Measurements from ENCODE around the gene CALCA. TPM values are rescaled to one million over a fixed set of nuclear protein-coding genes. Genes with fewer than 3 reads are reported as not detected.

The CALCA gene, protein sequence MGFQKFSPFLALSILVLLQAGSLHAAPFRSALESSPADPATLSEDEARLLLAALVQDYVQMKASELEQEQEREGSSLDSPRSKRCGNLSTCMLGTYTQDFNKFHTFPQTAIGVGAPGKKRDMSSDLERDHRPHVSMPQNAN
- polyA plus RNA-seq (2013, experiment 1 of 2), result not detected
- 0.05 TPM for polyA plus RNA-seq (2013, experiment 2 of 2)

DNA sequence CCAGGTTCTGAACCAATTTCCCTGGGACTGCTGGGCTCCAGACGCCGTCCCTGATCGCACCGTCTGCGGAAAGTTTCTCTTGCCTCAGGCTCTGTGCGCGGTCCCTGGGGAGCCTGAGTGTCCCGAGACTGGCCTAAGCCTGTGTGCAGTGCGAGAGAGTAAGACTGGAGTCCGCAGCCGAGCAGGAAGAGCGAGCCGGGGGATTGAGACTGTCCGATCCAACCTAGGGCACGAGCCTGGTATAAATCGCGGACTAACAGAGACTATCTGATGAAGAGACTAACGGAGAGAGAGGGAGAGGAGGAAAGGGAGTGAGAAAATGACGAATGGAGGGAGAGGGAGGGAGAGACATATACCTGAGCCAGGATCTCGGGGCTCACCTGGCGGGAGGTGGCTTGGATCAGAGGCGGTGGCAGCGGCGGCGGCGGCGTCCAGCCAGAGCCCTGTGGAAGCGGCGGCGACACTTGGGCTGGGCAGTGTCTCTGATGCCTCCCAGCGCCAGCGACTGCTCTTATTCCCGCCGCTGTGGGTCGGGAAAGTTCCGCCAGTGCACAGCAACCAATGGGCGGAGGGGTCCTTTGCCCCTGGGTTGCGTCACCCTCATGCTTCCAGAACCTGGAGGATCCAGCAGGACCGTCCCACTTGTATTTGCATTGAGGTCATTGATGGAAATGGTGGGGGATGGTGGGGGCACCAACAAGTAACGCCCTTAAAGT lies at the start of gene CALCA:
TSS of gene CALCA (minus strand) at position 487 of the 716 bp plus-strand sequence. CDS start 1,159 bp downstream, outside the sequence.
- H3K4me3 ChIP-seq (ENCODE audit: insufficient read depth in 1 of 2, low read depth in 1 of 2, low read length in 2 of 2), result peak within 1 kb of the TSS in 1 of 2 experiments; percentile 51
- H2BK12ac ChIP-seq (ENCODE audit: low read length in 2 of 2), result no peak within 1 kb of the TSS
- H3K4ac ChIP-seq (ENCODE audit: low read depth in 1 of 2, low read length in 2 of 2), result no peak within 1 kb of the TSS
- H3K4me2 ChIP-seq (ENCODE audit: low read length, poor library complexity, severe bottlenecking), result no peak within 1 kb of the TSS
- H3K23ac ChIP-seq (ENCODE audit: low read length in 2 of 2), result no peak within 1 kb of the TSS
- H3K27me3 ChIP-seq (ENCODE audit: control insufficient read depth in 1 of 2, insufficient read depth in 1 of 2, low read length in 2 of 2), result peaks cover 79 to 92% of the 10 kb centered on the region in 2 experiments
- H4K8ac ChIP-seq (ENCODE audit: low read length), result no peak within 1 kb of the TSS
- 19% methylated on average over 40 of the region's 40 CpGs for WGBS
- H3K36me3 ChIP-seq (ENCODE audit: control insufficient read depth in 1 of 2, insufficient read depth in 2 of 2, low read depth in 1 of 2, low read length in 2 of 2), result no peaks in the 10 kb centered on the region
- no peak within 1 kb of the TSS for H2AFZ ChIP-seq (ENCODE audit: low read depth, low read length)
- no peaks in the 10 kb centered on the region for H3K9me3 ChIP-seq (ENCODE audit: control insufficient read depth, low read length)
- peaks cover 15% of the 10 kb centered on the region for H3K4me1 ChIP-seq (ENCODE audit: control insufficient read depth, insufficient read depth, low read depth, low read length)
- H2BK5ac ChIP-seq (ENCODE audit: low read depth, low read length, poor library complexity, severe bottlenecking), result no peak within 1 kb of the TSS
- H4K91ac ChIP-seq (ENCODE audit: low read length), result peak within 1 kb of the TSS; percentile 61
- H2BK120ac ChIP-seq (ENCODE audit: low read depth, low read length), result no peak within 1 kb of the TSS
- H2BK15ac ChIP-seq (ENCODE audit: low read depth, poor library complexity, severe bottlenecking), result no peak within 1 kb of the TSS
- H3K14ac ChIP-seq (ENCODE audit: low read length in 2 of 2), result no peak within 1 kb of the TSS
- no peak within 1 kb of the TSS for H3K27ac ChIP-seq (ENCODE audit: low read length, poor library complexity, severe bottlenecking)
- no peak within 1 kb of the TSS for H3K18ac ChIP-seq (ENCODE audit: low read depth in 1 of 2, low read length in 2 of 2)
- no peak within 1 kb of the TSS for H3K9ac ChIP-seq (ENCODE audit: low read length)
- no peaks in the 10 kb centered on the region for H3K79me1 ChIP-seq (replicated peaks; ENCODE audit: low read length, poor library complexity, severe bottlenecking)
- no peak within 1 kb of the TSS for H2AK5ac ChIP-seq (ENCODE audit: low read length, severe bottlenecking)
- DNase-seq, result peak; percentile 4

DNA sequence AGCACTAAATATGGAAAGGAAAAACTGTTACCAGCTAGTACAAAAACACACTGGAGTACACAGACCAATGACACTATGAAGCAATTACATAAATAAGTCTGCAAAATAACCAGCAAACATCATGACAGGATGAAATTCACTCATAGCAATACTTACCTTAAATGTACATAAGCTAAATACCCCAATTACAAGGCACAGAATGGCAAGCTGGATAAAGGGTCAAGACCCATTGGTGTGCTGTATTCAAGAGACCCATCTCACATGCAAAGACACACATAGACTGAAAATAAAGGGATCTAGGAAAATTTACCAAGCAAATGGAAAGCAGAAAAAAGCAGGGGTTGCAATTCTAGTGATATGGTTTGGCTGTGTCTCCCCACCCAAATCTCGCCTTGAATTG lies 44.0 kb upstream of the CALCA start:
- Histone ChIP-seq H4K91ac (ENCODE audit: low read length) (no peak overlapping the region), H2BK5ac (ENCODE audit: low read depth, low read length, poor library complexity, severe bottlenecking) (no peak overlapping the region), H3K79me1 (replicated peaks; ENCODE audit: low read length, poor library complexity, severe bottlenecking) (no peaks in the 10 kb centered on the region), H2BK120ac (ENCODE audit: low read depth, low read length) (no peak overlapping the region), H3K4me3 (ENCODE audit: insufficient read depth in 1 of 2, low read depth in 1 of 2, low read length in 2 of 2) (no peak overlapping the region), H3K14ac (ENCODE audit: low read length in 2 of 2) (no peak overlapping the region), H3K4ac (ENCODE audit: low read depth in 1 of 2, low read length in 2 of 2) (no peak overlapping the region), H2AK5ac (ENCODE audit: low read length, severe bottlenecking) (no peak overlapping the region), H3K4me2 (ENCODE audit: low read length, poor library complexity, severe bottlenecking) (no peak overlapping the region), H3K4me1 (ENCODE audit: control insufficient read depth, insufficient read depth, low read depth, low read length) (no peaks in the 10 kb centered on the region), H3K23ac (ENCODE audit: low read length in 2 of 2) (no peak overlapping the region), H4K8ac (ENCODE audit: low read length) (no peak overlapping the region), H2BK12ac (ENCODE audit: low read length in 2 of 2) (no peak overlapping the region), H3K18ac (ENCODE audit: low read depth in 1 of 2, low read length in 2 of 2) (no peak overlapping the region), H2BK15ac (ENCODE audit: low read depth, poor library complexity, severe bottlenecking) (no peak overlapping the region), H3K27ac (ENCODE audit: low read length, poor library complexity, severe bottlenecking) (no peak overlapping the region), H3K9ac (ENCODE audit: low read length) (no peak overlapping the region), H3K36me3 (ENCODE audit: control insufficient read depth in 1 of 2, insufficient read depth in 2 of 2, low read depth in 1 of 2, low read length in 2 of 2) (no peaks in the 10 kb centered on the region), H3K27me3 (ENCODE audit: control insufficient read depth in 1 of 2, insufficient read depth in 1 of 2, low read length in 2 of 2) (peaks cover 0 to 7% of the 10 kb centered on the region in 2 experiments), H3K9me3 (ENCODE audit: control insufficient read depth, low read length) (peaks cover 25% of the 10 kb centered on the region), H2AFZ (ENCODE audit: low read depth, low read length) (no peak overlapping the region)
- 95% methylated on average over 1 of the region's 1 CpG for WGBS
- no peak for DNase-seq

DNA sequence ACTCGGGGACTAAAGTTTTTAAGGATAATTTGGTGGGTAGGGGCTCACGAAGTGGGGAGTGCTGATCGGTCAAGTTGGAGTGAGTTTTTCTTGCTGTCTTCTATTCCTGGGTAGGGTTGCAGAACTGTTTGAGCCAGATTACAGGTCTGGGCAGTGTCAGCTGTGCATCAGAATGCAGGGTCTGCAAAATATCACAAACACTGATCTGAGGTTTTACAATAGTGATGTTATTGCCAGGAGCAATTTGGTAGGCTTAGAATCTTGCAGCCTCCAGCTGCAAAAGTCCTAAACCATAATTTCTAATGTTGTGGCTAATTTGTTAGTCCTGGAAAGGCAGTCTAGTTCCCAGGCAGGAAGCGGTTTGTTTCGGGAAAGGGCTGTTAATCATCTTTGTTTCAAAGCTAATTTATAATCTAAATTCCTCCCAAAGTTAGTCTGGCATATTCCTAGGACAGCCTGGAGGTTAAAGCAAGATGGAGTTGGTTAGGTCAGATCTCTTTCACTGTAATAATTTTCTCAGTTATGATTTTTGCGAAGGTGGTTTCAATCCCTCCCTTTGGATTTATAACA lies 39.7 kb upstream of the CALCA start:
- Histone ChIP-seq H3K4ac (ENCODE audit: low read depth in 1 of 2, low read length in 2 of 2) (no peak overlapping the region), H3K27me3 (ENCODE audit: control insufficient read depth in 1 of 2, insufficient read depth in 1 of 2, low read length in 2 of 2) (peaks cover 0 to 11% of the 10 kb centered on the region in 2 experiments), H2AK5ac (ENCODE audit: low read length, severe bottlenecking) (no peak overlapping the region), H2BK5ac (ENCODE audit: low read depth, low read length, poor library complexity, severe bottlenecking) (no peak overlapping the region), H3K4me3 (ENCODE audit: insufficient read depth in 1 of 2, low read depth in 1 of 2, low read length in 2 of 2) (no peak overlapping the region), H2BK12ac (ENCODE audit: low read length in 2 of 2) (no peak overlapping the region), H3K9ac (ENCODE audit: low read length) (no peak overlapping the region), H2AFZ (ENCODE audit: low read depth, low read length) (no peak overlapping the region), H4K91ac (ENCODE audit: low read length) (no peak overlapping the region), H3K9me3 (ENCODE audit: control insufficient read depth, low read length) (peaks cover 8% of the 10 kb centered on the region), H3K23ac (ENCODE audit: low read length in 2 of 2) (no peak overlapping the region), H3K4me1 (ENCODE audit: control insufficient read depth, insufficient read depth, low read depth, low read length) (no peaks in the 10 kb centered on the region), H3K79me1 (replicated peaks; ENCODE audit: low read length, poor library complexity, severe bottlenecking) (no peaks in the 10 kb centered on the region), H2BK120ac (ENCODE audit: low read depth, low read length) (no peak overlapping the region), H2BK15ac (ENCODE audit: low read depth, poor library complexity, severe bottlenecking) (no peak overlapping the region), H3K36me3 (ENCODE audit: control insufficient read depth in 1 of 2, insufficient read depth in 2 of 2, low read depth in 1 of 2, low read length in 2 of 2) (no peaks in the 10 kb centered on the region), H3K18ac (ENCODE audit: low read depth in 1 of 2, low read length in 2 of 2) (no peak overlapping the region), H3K4me2 (ENCODE audit: low read length, poor library complexity, severe bottlenecking) (no peak overlapping the region), H3K27ac (ENCODE audit: low read length, poor library complexity, severe bottlenecking) (no peak overlapping the region), H3K14ac (ENCODE audit: low read length in 2 of 2) (no peak overlapping the region), H4K8ac (ENCODE audit: low read length) (no peak overlapping the region)
- DNase-seq, result no peak
- 26% methylated on average over 3 of the region's 6 CpGs for WGBS

DNA sequence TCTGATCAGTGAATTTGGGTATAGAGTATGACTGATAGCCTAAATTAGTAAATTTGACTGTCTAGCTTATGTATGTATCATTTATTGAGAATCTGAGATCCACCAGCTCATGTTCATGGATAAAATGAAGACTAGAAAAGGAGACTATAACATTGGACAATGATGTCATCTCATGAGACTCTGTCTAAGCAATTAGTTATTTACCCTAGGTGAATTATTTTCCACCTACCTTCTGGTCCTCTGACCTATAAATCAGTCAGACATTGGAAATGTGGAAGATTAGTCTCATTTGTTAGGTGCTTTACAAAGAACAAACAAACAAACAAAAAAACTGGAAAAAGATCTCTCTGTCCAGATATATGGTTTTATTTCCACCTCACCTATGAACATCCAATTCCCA lies 38.7 kb upstream of the CALCA start:
- Histone ChIP-seq H3K4me2 (ENCODE audit: low read length, poor library complexity, severe bottlenecking) (no peak overlapping the region), H2BK12ac (ENCODE audit: low read length in 2 of 2) (no peak overlapping the region), H3K9ac (ENCODE audit: low read length) (no peak overlapping the region), H2AFZ (ENCODE audit: low read depth, low read length) (no peak overlapping the region), H2BK15ac (ENCODE audit: low read depth, poor library complexity, severe bottlenecking) (no peak overlapping the region), H3K4me1 (ENCODE audit: control insufficient read depth, insufficient read depth, low read depth, low read length) (no peaks in the 10 kb centered on the region), H3K23ac (ENCODE audit: low read length in 2 of 2) (no peak overlapping the region), H3K27me3 (ENCODE audit: control insufficient read depth in 1 of 2, insufficient read depth in 1 of 2, low read length in 2 of 2) (peaks cover 0 to 11% of the 10 kb centered on the region in 2 experiments), H2AK5ac (ENCODE audit: low read length, severe bottlenecking) (no peak overlapping the region), H3K36me3 (ENCODE audit: control insufficient read depth in 1 of 2, insufficient read depth in 2 of 2, low read depth in 1 of 2, low read length in 2 of 2) (no peaks in the 10 kb centered on the region), H2BK5ac (ENCODE audit: low read depth, low read length, poor library complexity, severe bottlenecking) (no peak overlapping the region), H3K4ac (ENCODE audit: low read depth in 1 of 2, low read length in 2 of 2) (no peak overlapping the region), H4K91ac (ENCODE audit: low read length) (no peak overlapping the region), H3K14ac (ENCODE audit: low read length in 2 of 2) (no peak overlapping the region), H3K27ac (ENCODE audit: low read length, poor library complexity, severe bottlenecking) (no peak overlapping the region), H2BK120ac (ENCODE audit: low read depth, low read length) (no peak overlapping the region), H3K18ac (ENCODE audit: low read depth in 1 of 2, low read length in 2 of 2) (no peak overlapping the region), H3K4me3 (ENCODE audit: insufficient read depth in 1 of 2, low read depth in 1 of 2, low read length in 2 of 2) (no peak overlapping the region), H3K79me1 (replicated peaks; ENCODE audit: low read length, poor library complexity, severe bottlenecking) (no peaks in the 10 kb centered on the region), H3K9me3 (ENCODE audit: control insufficient read depth, low read length) (no peaks in the 10 kb centered on the region), H4K8ac (ENCODE audit: low read length) (no peak overlapping the region)
- no peak for DNase-seq

Measured in mesenchymal stem cell (in vitro differentiated cells and primary cell).